ENCODE data around the gene SLC20A1. TPM values are rescaled to one million over a fixed set of nuclear protein-coding genes. Genes with fewer than 3 reads are reported as not detected.

The SLC20A1 gene
- total RNA-seq, 1 donor from 2014 or later, result 96.7 TPM

GRCh38 chr2:112636605-112637288 lies 9.0 kb upstream of the SLC20A1 start:
- H3K27ac Mint-ChIP-seq (ENCODE audit: unreplicated experiment), result no peak overlapping the region
- Histone ChIP-seq H3K4me2 (ENCODE audit: low read length) (no peak overlapping the region), H3K4me1 (ENCODE audit: insufficient read depth, low read length) (peaks cover 24% of the 10 kb centered on the region), H4K20me1 (ENCODE audit: insufficient read depth, low read length) (no peaks in the 10 kb centered on the region), H3K36me3 (ENCODE audit: insufficient read depth, low read length) (no peaks in the 10 kb centered on the region), H3K27me3 (ENCODE audit: insufficient read depth, low read length) (no peaks in the 10 kb centered on the region), H3K4me3 (ENCODE audit: insufficient read depth, low read depth, low read length) (no peak overlapping the region), H3K9me3 (ENCODE audit: insufficient read depth, low read depth, low read length) (no peaks in the 10 kb centered on the region), H3K27ac (ENCODE audit: low read depth, low read length) (no peak overlapping the region), H3K9ac (ENCODE audit: low read length) (no peak overlapping the region), H2AFZ (ENCODE audit: low read depth, low read length) (no peak overlapping the region), H3K79me2 (ENCODE audit: insufficient read depth, low read length) (no peaks in the 10 kb centered on the region)
- H3K4me3 Mint-ChIP-seq (ENCODE audit: unreplicated experiment), result no peak overlapping the region
- peaks cover 3% of the 10 kb centered on the region for H3K9me3 Mint-ChIP-seq (ENCODE audit: unreplicated experiment)
- FAIRE-seq (no peak), DNase-seq (ENCODE audit: low read depth) (no peak)
- H3K4me1 Mint-ChIP-seq (ENCODE audit: low read depth, unreplicated experiment), result peaks cover 35% of the 10 kb centered on the region
- H3K27me3 Mint-ChIP-seq (ENCODE audit: low read depth, unreplicated experiment), result peaks cover 12% of the 10 kb centered on the region
- TF ChIP-seq CTCF (IDR thresholded peaks at IDR 0.05; ENCODE audit: insufficient read depth, low read depth, low read length), result no peak
- no peak for TF ChIP-seq EZH2 (IDR thresholded peaks at IDR 0.05; ENCODE audit: insufficient read depth, low read length)
- peaks cover 2% of the 10 kb centered on the region for H3K36me3 Mint-ChIP-seq (ENCODE audit: low read depth, unreplicated experiment)

GRCh38 chr2:112637289-112637660 lies 8.5 kb upstream of the SLC20A1 start:
- no peak overlapping the region for H3K27ac Mint-ChIP-seq (ENCODE audit: unreplicated experiment)
- H3K4me3 ChIP-seq (ENCODE audit: insufficient read depth, low read depth, low read length), result no peak overlapping the region

More at GRCh38 chr2:112637289-112637660, 8.5 kb upstream of the SLC20A1 start:
- H3K27me3 Mint-ChIP-seq (ENCODE audit: low read depth, unreplicated experiment), result peaks cover 12% of the 10 kb centered on the region
- DNase-seq (ENCODE audit: low read depth) (no peak), FAIRE-seq (no peak)
- Histone ChIP-seq H3K79me2 (ENCODE audit: insufficient read depth, low read length) (no peaks in the 10 kb centered on the region), H3K9ac (ENCODE audit: low read length) (no peak overlapping the region), H3K27me3 (ENCODE audit: insufficient read depth, low read length) (no peaks in the 10 kb centered on the region), H4K20me1 (ENCODE audit: insufficient read depth, low read length) (no peaks in the 10 kb centered on the region), H3K36me3 (ENCODE audit: insufficient read depth, low read length) (no peaks in the 10 kb centered on the region), H3K9me3 (ENCODE audit: insufficient read depth, low read depth, low read length) (no peaks in the 10 kb centered on the region), H3K27ac (ENCODE audit: low read depth, low read length) (no peak overlapping the region), H2AFZ (ENCODE audit: low read depth, low read length) (no peak overlapping the region), H3K4me1 (ENCODE audit: insufficient read depth, low read length) (peaks cover 24% of the 10 kb centered on the region), H3K4me2 (ENCODE audit: low read length) (no peak overlapping the region)
- H3K4me3 Mint-ChIP-seq (ENCODE audit: unreplicated experiment), result no peak overlapping the region
- H3K4me1 Mint-ChIP-seq (ENCODE audit: low read depth, unreplicated experiment), result peaks cover 33% of the 10 kb centered on the region
- no peak for TF ChIP-seq CTCF (IDR thresholded peaks at IDR 0.05; ENCODE audit: insufficient read depth, low read depth, low read length)
- no peak for TF ChIP-seq EZH2 (IDR thresholded peaks at IDR 0.05; ENCODE audit: insufficient read depth, low read length)
- peaks cover 3% of the 10 kb centered on the region for H3K9me3 Mint-ChIP-seq (ENCODE audit: unreplicated experiment)
- peaks cover 2% of the 10 kb centered on the region for H3K36me3 Mint-ChIP-seq (ENCODE audit: low read depth, unreplicated experiment)

Measured in astrocyte (in vitro differentiated cells and primary cell).